Measurements from ENCODE around the gene MICAL3. TPM values are rescaled to one million over a fixed set of nuclear protein-coding genes. Genes with fewer than 3 reads are reported as not detected.

Gene MICAL3
- total and polyA plus RNA-seq, 2 experiments from 2014 or later = 27.3 to 76.9 TPM

- DNase-seq (ENCODE audit: low read depth in 1 of 2, low spot score in 1 of 2) = no peak
- Histone ChIP-seq H3K27me3 (no peaks in the 10 kb centered on the region), H3K36me3 (peaks cover 13% of the 10 kb centered on the region), H3K27ac (no peak overlapping the region), H3K9me3 (ENCODE audit: low read depth) (no peaks in the 10 kb centered on the region), H3K4me3 (no peak overlapping the region), H3K4me1 (ENCODE audit: low read depth) (no peaks in the 10 kb centered on the region)
- TF ChIP-seq CTCF (IDR thresholded peaks at IDR 0.05; ENCODE audit: low read depth, low read length) = no peak
Measured at GRCh38 chr22:17829695-17830042, 194.7 kb downstream of the MICAL3 start.

- Histone ChIP-seq H3K9me3 (ENCODE audit: low read depth) (no peaks in the 10 kb centered on the region), H3K36me3 (peaks cover 13% of the 10 kb centered on the region), H3K27me3 (no peaks in the 10 kb centered on the region), H3K4me3 (no peak overlapping the region), H3K27ac (no peak overlapping the region), H3K4me1 (ENCODE audit: low read depth) (no peaks in the 10 kb centered on the region)
- no peak for DNase-seq (ENCODE audit: low read depth in 1 of 2, low spot score in 1 of 2)
- no peak for TF ChIP-seq CTCF (IDR thresholded peaks at IDR 0.05; ENCODE audit: low read depth, low read length)
Measured at GRCh38 chr22:17828502-17829080, 195.8 kb downstream of the MICAL3 start.

GRCh38 chr22:17827466-17827865, 196.9 kb downstream of the MICAL3 start:
- no peak for DNase-seq (ENCODE audit: low read depth in 1 of 2, low spot score in 1 of 2)
- Histone ChIP-seq H3K9me3 (ENCODE audit: low read depth) (no peaks in the 10 kb centered on the region), H3K4me3 (no peak overlapping the region), H3K27me3 (no peaks in the 10 kb centered on the region), H3K4me1 (ENCODE audit: low read depth) (no peaks in the 10 kb centered on the region), H3K27ac (no peak overlapping the region), H3K36me3 (peaks cover 13% of the 10 kb centered on the region)
- no peak for TF ChIP-seq CTCF (IDR thresholded peaks at IDR 0.05; ENCODE audit: low read depth, low read length)

- no peak overlapping the region for H3K27ac ChIP-seq
- no peaks in the 10 kb centered on the region for H3K9me3 ChIP-seq (ENCODE audit: low read depth)
- no peak for TF ChIP-seq CTCF (IDR thresholded peaks at IDR 0.05; ENCODE audit: low read depth, low read length)
- no peak overlapping the region for H3K4me3 ChIP-seq
- no peaks in the 10 kb centered on the region for H3K27me3 ChIP-seq
- DNase-seq (ENCODE audit: low read depth in 1 of 2, low spot score in 1 of 2) = no peak
- no peaks in the 10 kb centered on the region for H3K4me1 ChIP-seq (ENCODE audit: low read depth)
- peaks cover 15% of the 10 kb centered on the region for H3K36me3 ChIP-seq
Measured at GRCh38 chr22:17825876-17826550, 198.3 kb downstream of the MICAL3 start.

GRCh38 chr22:17824457-17824856, 199.9 kb downstream of the MICAL3 start:
- Histone ChIP-seq H3K27ac (no peak overlapping the region), H3K4me3 (no peak overlapping the region), H3K4me1 (ENCODE audit: low read depth) (no peaks in the 10 kb centered on the region), H3K27me3 (no peaks in the 10 kb centered on the region), H3K36me3 (peaks cover 15% of the 10 kb centered on the region), H3K9me3 (ENCODE audit: low read depth) (no peaks in the 10 kb centered on the region)
- no peak for TF ChIP-seq CTCF (IDR thresholded peaks at IDR 0.05; ENCODE audit: low read depth, low read length)
- DNase-seq (ENCODE audit: low read depth in 1 of 2, low spot score in 1 of 2) = no peak
